PFSK-1 (cell line): ENCODE results near the gene FSTL4.

ENCODE experiments used
- FOXP2 ChIP-seq: optimal IDR thresholded peaks from 2 replicates; pipeline ENCODE3; 2011; ENCODE audit warnings: borderline replicate concordance, control low read depth, inconsistent platforms; ENCODE audit not compliant: insufficient read depth; ENCODE audit errors: extremely low read length, extremely low read depth
- POLR2AphosphoS5 ChIP-seq: IDR thresholded peaks from 2 replicates; pipeline ENCODE4 v1.6.1; 2012; ENCODE audit warnings: low read depth, mild to moderate bottlenecking, control low read depth, low read length, moderate library complexity
- REST ChIP-seq, 2 experiments: IDR thresholded peaks; 2 replicates each; pipeline versions ENCODE4 v1.6.1 to v1.8.0; 2011 to 2012; ENCODE audit warnings: low read depth in 2 of 2, low read length in 2 of 2, control low read depth in 1 of 2, inconsistent platforms in 1 of 2, mild to moderate bottlenecking in 1 of 2, moderate library complexity in 1 of 2; ENCODE audit not compliant: insufficient read depth in 1 of 2
- SIN3A ChIP-seq: IDR thresholded peaks from 2 replicates; pipeline ENCODE4 v1.6.1; 2012; ENCODE audit warnings: mild to moderate bottlenecking, low read length, moderate library complexity, borderline replicate concordance; ENCODE audit not compliant: insufficient read depth
- TAF1 ChIP-seq: IDR thresholded peaks from 2 replicates; pipeline ENCODE4 v1.6.1; 2012; ENCODE audit warnings: low read length, control low read depth, borderline replicate concordance; ENCODE audit not compliant: insufficient read depth

DNA sequence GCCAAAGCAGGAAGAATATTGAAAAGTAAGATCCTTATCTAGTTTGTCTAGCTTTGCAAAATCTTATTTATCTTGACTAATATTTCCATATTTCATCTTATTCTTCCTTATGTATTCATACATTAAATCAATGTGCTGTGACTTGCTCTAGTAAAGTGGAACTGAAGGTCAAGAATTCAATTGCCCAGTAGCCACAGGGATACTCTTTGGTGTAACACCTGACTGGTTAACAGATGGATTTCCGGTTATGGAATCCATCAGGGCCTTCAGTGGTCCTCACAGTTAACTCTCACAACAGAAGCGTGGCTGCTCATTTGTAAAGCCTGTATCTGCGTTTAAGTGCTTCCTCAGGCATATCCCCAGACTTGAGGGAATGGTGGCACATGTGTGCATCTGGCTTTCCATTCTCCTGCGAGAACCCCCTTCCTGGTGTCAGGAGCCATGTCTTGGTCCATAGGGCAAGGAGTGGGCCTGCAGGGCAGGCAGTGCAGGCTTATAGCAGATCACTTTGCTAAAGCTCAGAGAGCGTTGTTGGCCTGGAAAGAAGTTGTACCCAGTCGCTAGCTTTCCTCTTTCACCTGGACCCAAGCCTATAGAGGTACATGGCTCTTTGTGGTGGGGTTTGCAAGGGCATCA, 461.3 kb downstream of the FSTL4 start:
- TF ChIP-seq POLR2AphosphoS5 (no peak), TAF1 (no peak), REST (IDR thresholded peaks at IDR 0.05; ENCODE audit: insufficient read depth in 1 of 2, low read depth in 2 of 2, low read length in 2 of 2) (no peak), SIN3A (no peak), FOXP2 (no peak)
